ENCODE measurements around the gene MACO1. TPM values are rescaled to one million over a fixed set of nuclear protein-coding genes. Genes with fewer than 3 reads are reported as not detected.

MACO1 gene
- total RNA-seq, 1 experiment from 2014 or later: 17.4 TPM

Other genes with a start within 250 kb of the MACO1 start
- gene SYF2, start 198.4 kb upstream of the MACO1 start, total RNA-seq (2022): 40.5 and 43.0 TPM in 2 replicates
- 77.2 and 86.4 TPM in 2 replicates for gene RSRP1, start 183.4 kb upstream of the MACO1 start, total RNA-seq (2022)
- not detected in 2 replicates for gene RHD, start 158.4 kb upstream of the MACO1 start, total RNA-seq (2022)
- 88.3 and 107 TPM in 2 replicates for gene TMEM50A, start 92.6 kb upstream of the MACO1 start, total RNA-seq (2022)
- gene RHCE, start 10.1 kb upstream of the MACO1 start, total RNA-seq (2022): 0.42 and 0.61 TPM in 2 replicates
- gene LDLRAP1, start 112.7 kb downstream of the MACO1 start, total RNA-seq (2022): 10.3 and 14.0 TPM in 2 replicates
- gene MAN1C1, start 185.9 kb downstream of the MACO1 start, total RNA-seq (2022): not detected in 2 replicates